ENCODE data around the gene TSPAN17. TPM values are rescaled to one million over a fixed set of nuclear protein-coding genes. Genes with fewer than 3 reads are reported as not detected.

Gene TSPAN17
- total and polyA plus RNA-seq, 4 experiments from 2014 or later, result 16.0 to 30.7 (median 27.1) TPM

DNA sequence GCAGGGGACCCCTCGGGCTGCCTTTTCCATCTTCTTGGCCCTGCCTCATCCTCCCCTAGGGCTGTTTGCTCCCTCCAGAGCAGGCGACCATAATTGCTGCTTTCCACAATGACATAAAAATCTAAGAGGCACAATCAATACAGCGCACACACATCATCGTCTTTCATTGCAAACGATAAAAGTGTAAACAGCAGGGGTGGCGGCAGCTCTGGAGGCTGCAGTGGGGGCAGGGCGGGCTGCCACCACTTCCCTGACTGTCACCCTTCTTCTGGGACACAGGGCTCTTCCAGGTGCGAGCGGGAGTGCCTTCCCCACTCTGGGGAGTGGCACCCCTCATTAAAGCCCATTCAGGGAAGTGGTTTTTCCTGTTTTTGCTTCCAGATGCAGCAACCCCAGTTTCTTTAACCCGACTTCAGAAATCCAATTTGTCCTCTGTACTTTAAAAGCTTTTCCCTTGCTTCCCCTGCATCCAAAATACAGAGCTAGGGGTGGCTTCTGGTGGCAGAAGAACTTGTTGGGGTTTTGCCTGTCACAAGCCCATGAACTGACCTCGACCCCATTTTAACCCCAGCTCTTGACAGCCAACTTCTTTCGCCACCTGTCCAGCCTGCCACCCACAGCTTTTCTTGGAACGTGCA lies 45.7 kb downstream of the TSPAN17 start:
- H3K9me3 ChIP-seq (ENCODE audit: control insufficient read depth in 1 of 2, low read length in 2 of 2), result no peaks in the 10 kb centered on the region
- H3K4me1 Mint-ChIP-seq, result no peaks in the 10 kb centered on the region
- intact Hi-C loops (cut with micrococcal nuclease), result no loop called here
- no peak overlapping the region for H3K4me3 Mint-ChIP-seq
- peaks cover 50 to 64% of the 10 kb centered on the region in 2 donors for H3K27me3 Mint-ChIP-seq
- H3K4me3 ChIP-seq (ENCODE audit: low read length in 2 of 2), result no peak overlapping the region
- H3K36me3 ChIP-seq (ENCODE audit: insufficient read depth, low read length), result no peaks in the 10 kb centered on the region
- POLR2A ChIA-PET (ENCODE audit: partially characterized antibody), result no interaction called here
- H3K4me1 ChIP-seq (ENCODE audit: insufficient read depth, low read length), result peaks cover 3% of the 10 kb centered on the region
- H3K9me3 Mint-ChIP-seq, result peaks cover 0 to 6% (median 1%) of the 10 kb centered on the region in 8 donors
- CTCF ChIA-PET (ENCODE audit: partially characterized antibody), result interaction anchor here (0.8 to 1.0 kb wide), 2 partner anchors 9 to 380 kb away, joined by 3 read pairs; no protein-coding TSS in a partner anchor
- H3K27ac Mint-ChIP-seq, result no peak overlapping the region
- DNase-seq, result no peak
- H3K27me3 ChIP-seq (ENCODE audit: insufficient read depth, low read length), result no peaks in the 10 kb centered on the region
- no peak overlapping the region for H3K27ac ChIP-seq (ENCODE audit: low read depth, low read length)
- H3K36me3 Mint-ChIP-seq, result peaks cover 0 to 1% of the 10 kb centered on the region in 2 donors

DNA sequence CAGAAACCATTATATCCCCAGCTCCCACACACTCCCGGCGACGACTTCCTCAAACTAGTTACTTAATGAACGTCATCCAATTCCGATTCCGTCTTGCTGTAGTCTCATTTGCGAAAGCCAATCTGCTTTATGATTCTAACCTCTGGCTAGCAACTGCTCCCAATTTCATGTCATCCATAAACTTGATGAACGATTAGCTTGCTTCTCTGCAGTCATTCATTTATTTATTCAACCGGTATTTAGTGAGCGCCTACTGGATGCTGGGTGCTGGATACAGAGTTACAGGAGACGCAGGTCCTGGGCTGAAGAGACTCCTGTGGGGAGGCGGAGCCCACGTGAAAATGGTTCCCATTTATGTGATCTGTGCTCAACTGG lies 46.2 kb downstream of the TSPAN17 start:
- H3K4me1 Mint-ChIP-seq, result no peaks in the 10 kb centered on the region
- Histone ChIP-seq H3K4me1 (ENCODE audit: insufficient read depth, low read length) (peaks cover 3% of the 10 kb centered on the region), H3K4me3 (ENCODE audit: low read length in 2 of 2) (no peak overlapping the region), H3K36me3 (ENCODE audit: insufficient read depth, low read length) (no peaks in the 10 kb centered on the region), H3K27ac (ENCODE audit: low read depth, low read length) (no peak overlapping the region), H3K27me3 (ENCODE audit: insufficient read depth, low read length) (no peaks in the 10 kb centered on the region), H3K9me3 (ENCODE audit: control insufficient read depth in 1 of 2, low read length in 2 of 2) (no peaks in the 10 kb centered on the region)
- CTCF ChIA-PET (ENCODE audit: partially characterized antibody), result interaction anchor here (0.8 to 1.4 kb wide), 3 partner anchors 9 to 379 kb away, joined by 3 read pairs; no protein-coding TSS in a partner anchor
- POLR2A ChIA-PET (ENCODE audit: partially characterized antibody), result no interaction called here
- peaks cover 0 to 1% of the 10 kb centered on the region in 2 donors for H3K36me3 Mint-ChIP-seq
- H3K27me3 Mint-ChIP-seq, result peaks cover 53 to 69% of the 10 kb centered on the region in 2 donors
- H3K27ac Mint-ChIP-seq, result no peak overlapping the region
- intact Hi-C loops (cut with micrococcal nuclease), result no loop called here
- DNase-seq, result no peak
- H3K9me3 Mint-ChIP-seq, result peaks cover 0 to 6% (median 1%) of the 10 kb centered on the region in 8 donors
- H3K4me3 Mint-ChIP-seq, result no peak overlapping the region

GRCh38 chr5:176694146-176694545 lies 46.9 kb downstream of the TSPAN17 start:
- H3K36me3 Mint-ChIP-seq, result no peaks in the 10 kb centered on the region
- H3K36me3 ChIP-seq (ENCODE audit: insufficient read depth, low read length), result no peaks in the 10 kb centered on the region
- peaks cover 0 to 6% (median 1%) of the 10 kb centered on the region in 8 donors for H3K9me3 Mint-ChIP-seq
- H3K4me1 Mint-ChIP-seq, result no peaks in the 10 kb centered on the region
- peaks cover 54 to 74% of the 10 kb centered on the region in 2 donors for H3K27me3 Mint-ChIP-seq
- no peak overlapping the region for H3K27ac ChIP-seq (ENCODE audit: low read depth, low read length)
- intact Hi-C loops (cut with micrococcal nuclease), result no loop called here
- POLR2A ChIA-PET (ENCODE audit: partially characterized antibody), result no interaction called here
- no peak for DNase-seq
- H3K4me1 ChIP-seq (ENCODE audit: insufficient read depth, low read length), result peaks cover 3% of the 10 kb centered on the region
- H3K4me3 Mint-ChIP-seq, result no peak overlapping the region
- no peaks in the 10 kb centered on the region for H3K9me3 ChIP-seq (ENCODE audit: control insufficient read depth in 1 of 2, low read length in 2 of 2)
- no peaks in the 10 kb centered on the region for H3K27me3 ChIP-seq (ENCODE audit: insufficient read depth, low read length)
- no peak overlapping the region for H3K4me3 ChIP-seq (ENCODE audit: low read length in 2 of 2)
- CTCF ChIA-PET (ENCODE audit: partially characterized antibody), result interaction anchor here (1.4 kb wide), 1 partner anchor 33 kb away, joined by 3 read pairs; no protein-coding TSS in a partner anchor
- H3K27ac Mint-ChIP-seq, result no peak overlapping the region

DNA sequence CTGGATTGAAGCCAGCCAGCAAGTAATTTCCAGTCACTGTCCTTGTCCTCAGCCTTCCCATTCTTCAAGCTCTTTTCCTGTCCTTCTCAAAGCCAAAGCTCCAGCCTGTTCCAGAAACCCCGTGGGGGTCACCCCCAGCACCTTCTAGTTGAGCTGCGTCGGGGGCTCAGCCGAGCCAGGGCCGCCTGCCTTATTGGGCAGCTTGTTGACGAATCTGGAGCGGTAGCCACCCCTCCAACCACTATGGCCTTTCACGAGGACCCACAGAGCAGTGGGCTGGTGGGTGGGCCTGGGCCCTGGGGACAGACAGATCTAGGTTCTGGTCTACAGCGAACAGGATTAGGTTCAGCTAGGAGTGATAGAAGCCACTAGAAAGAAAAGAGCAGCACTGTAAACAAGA lies 47.3 kb downstream of the TSPAN17 start:
- no peaks in the 10 kb centered on the region for H3K27me3 ChIP-seq (ENCODE audit: insufficient read depth, low read length)
- no peak overlapping the region for H3K4me3 Mint-ChIP-seq
- H3K4me1 Mint-ChIP-seq, result no peaks in the 10 kb centered on the region
- no peaks in the 10 kb centered on the region for H3K9me3 ChIP-seq (ENCODE audit: control insufficient read depth in 1 of 2, low read length in 2 of 2)
- H3K36me3 Mint-ChIP-seq, result no peaks in the 10 kb centered on the region
- POLR2A ChIA-PET (ENCODE audit: partially characterized antibody), result no interaction called here
- CTCF ChIA-PET (ENCODE audit: partially characterized antibody), result interaction anchor here (1.4 kb wide), 1 partner anchor 34 kb away, joined by 3 read pairs; no protein-coding TSS in a partner anchor
- peaks cover 50 to 70% of the 10 kb centered on the region in 2 donors for H3K27me3 Mint-ChIP-seq
- H3K4me3 ChIP-seq (ENCODE audit: low read length in 2 of 2), result no peak overlapping the region
- no peak overlapping the region for H3K27ac ChIP-seq (ENCODE audit: low read depth, low read length)
- no peak overlapping the region for H3K27ac Mint-ChIP-seq
- peaks cover 0 to 3% (median 0%) of the 10 kb centered on the region in 8 donors for H3K9me3 Mint-ChIP-seq
- H3K4me1 ChIP-seq (ENCODE audit: insufficient read depth, low read length), result peaks cover 3% of the 10 kb centered on the region
- no peak for DNase-seq
- intact Hi-C loops (cut with micrococcal nuclease), result no loop called here
- H3K36me3 ChIP-seq (ENCODE audit: insufficient read depth, low read length), result no peaks in the 10 kb centered on the region

- Histone ChIP-seq H3K9me3 (ENCODE audit: control insufficient read depth in 1 of 2, low read length in 2 of 2) (no peaks in the 10 kb centered on the region), H3K4me3 (ENCODE audit: low read length in 2 of 2) (no peak overlapping the region), H3K4me1 (ENCODE audit: insufficient read depth, low read length) (peaks cover 3% of the 10 kb centered on the region), H3K27ac (ENCODE audit: low read depth, low read length) (no peak overlapping the region), H3K27me3 (ENCODE audit: insufficient read depth, low read length) (no peaks in the 10 kb centered on the region), H3K36me3 (ENCODE audit: insufficient read depth, low read length) (no peaks in the 10 kb centered on the region)
- Mint-ChIP-seq H3K36me3 (no peaks in the 10 kb centered on the region), H3K27ac (no peak overlapping the region), H3K9me3 (peaks cover 0 to 2% (median 0%) of the 10 kb centered on the region in 8 donors), H3K4me1 (no peaks in the 10 kb centered on the region), H3K4me3 (no peak overlapping the region), H3K27me3 (peaks cover 48 to 70% of the 10 kb centered on the region in 2 donors)
- ChIA-PET POLR2A (ENCODE audit: partially characterized antibody) (no interaction called here), CTCF (ENCODE audit: partially characterized antibody) (no interaction called here)
- no peak for DNase-seq
- intact Hi-C loops (cut with micrococcal nuclease), result no loop called here
These were observed 47.8 kb downstream of the TSPAN17 start for GRCh38 chr5:176695073-176695472.

DNA sequence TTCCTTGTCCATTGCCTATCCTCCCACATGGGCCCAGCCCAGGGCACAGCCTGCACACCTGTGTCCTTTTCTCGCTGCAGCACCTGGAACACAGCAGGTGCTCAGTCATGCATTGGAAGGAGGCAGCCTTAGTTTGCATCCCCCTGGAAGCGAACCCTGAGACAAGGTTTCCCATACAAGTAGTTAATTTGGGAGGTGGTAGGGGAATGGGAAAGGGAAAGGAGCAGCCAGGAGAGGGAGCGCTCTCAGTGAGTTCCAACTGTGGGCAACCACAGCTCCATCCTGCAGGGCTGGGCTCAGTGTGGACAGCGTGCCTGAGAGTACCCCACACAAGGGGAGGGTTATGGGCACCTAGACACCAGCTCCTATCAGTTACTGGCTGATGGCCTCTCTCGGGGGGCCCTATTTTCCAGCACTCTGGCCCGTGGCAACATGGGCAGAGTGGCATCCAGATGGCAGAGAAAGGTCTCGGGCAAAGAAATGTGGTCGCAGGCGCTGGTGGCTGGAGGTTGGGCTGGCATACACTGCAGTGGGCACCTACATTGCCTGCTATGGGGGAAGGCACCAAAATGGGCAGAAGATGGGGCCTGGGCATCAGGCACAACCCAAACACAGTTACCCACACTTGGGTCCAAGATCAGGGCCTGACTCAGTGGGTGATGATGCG lies 50.1 kb downstream of the TSPAN17 start:
- no peak for DNase-seq
- ChIA-PET POLR2A (ENCODE audit: partially characterized antibody) (no interaction called here), CTCF (ENCODE audit: partially characterized antibody) (interaction anchor here (1.2 kb wide), 1 partner anchor 37 kb away, joined by 5 read pairs; no protein-coding TSS in a partner anchor)
- no peaks in the 10 kb centered on the region for H3K9me3 ChIP-seq (ENCODE audit: control insufficient read depth in 1 of 2, low read length in 2 of 2)
- no peaks in the 10 kb centered on the region for H3K9me3 Mint-ChIP-seq
- no peak overlapping the region for H3K27ac ChIP-seq (ENCODE audit: low read depth, low read length)
- no peak overlapping the region for H3K4me3 Mint-ChIP-seq
- intact Hi-C loops (cut with micrococcal nuclease), result no loop called here
- peaks cover 49 to 69% of the 10 kb centered on the region in 2 donors for H3K27me3 Mint-ChIP-seq
- no peak overlapping the region for H3K27ac Mint-ChIP-seq
- H3K27me3 ChIP-seq (ENCODE audit: insufficient read depth, low read length), result peaks cover 4% of the 10 kb centered on the region
- no peak overlapping the region for H3K4me3 ChIP-seq (ENCODE audit: low read length in 2 of 2)
- no peaks in the 10 kb centered on the region for H3K36me3 Mint-ChIP-seq
- H3K36me3 ChIP-seq (ENCODE audit: insufficient read depth, low read length), result no peaks in the 10 kb centered on the region
- peaks cover 0 to 1% (median 0%) of the 10 kb centered on the region in 4 donors for H3K4me1 Mint-ChIP-seq
- H3K4me1 ChIP-seq (ENCODE audit: insufficient read depth, low read length), result peaks cover 3% of the 10 kb centered on the region

GRCh38 chr5:176697934-176698538 lies 50.8 kb downstream of the TSPAN17 start:
- CTCF ChIA-PET (ENCODE audit: partially characterized antibody), result interaction anchor here (1.2 kb wide), 1 partner anchor 37 kb away, joined by 5 read pairs; no protein-coding TSS in a partner anchor

More at GRCh38 chr5:176697934-176698538, 50.8 kb downstream of the TSPAN17 start:
- no peak for DNase-seq
- intact Hi-C loops (cut with micrococcal nuclease), result no loop called here
- no peak overlapping the region for H3K27ac ChIP-seq (ENCODE audit: low read depth, low read length)
- Mint-ChIP-seq H3K4me3 (no peak overlapping the region), H3K4me1 (peaks cover 0 to 1% (median 0%) of the 10 kb centered on the region in 4 donors), H3K27me3 (peaks cover 47 to 69% of the 10 kb centered on the region in 2 donors), H3K9me3 (no peaks in the 10 kb centered on the region), H3K36me3 (no peaks in the 10 kb centered on the region), H3K27ac (no peak overlapping the region)
- H3K4me1 ChIP-seq (ENCODE audit: insufficient read depth, low read length), result peaks cover 2% of the 10 kb centered on the region
- no peaks in the 10 kb centered on the region for H3K9me3 ChIP-seq (ENCODE audit: control insufficient read depth in 1 of 2, low read length in 2 of 2)
- H3K27me3 ChIP-seq (ENCODE audit: insufficient read depth, low read length), result peaks cover 4% of the 10 kb centered on the region
- POLR2A ChIA-PET (ENCODE audit: partially characterized antibody), result no interaction called here
- H3K4me3 ChIP-seq (ENCODE audit: low read length in 2 of 2), result no peak overlapping the region
- no peaks in the 10 kb centered on the region for H3K36me3 ChIP-seq (ENCODE audit: insufficient read depth, low read length)

All from CD4-positive, alpha-beta memory T cell (primary cell).